Gastrocnemius medialis (tissue), 4 donors: ENCODE measurements around the gene C19orf85. TPM values are rescaled to one million over a fixed set of nuclear protein-coding genes. Genes with fewer than 3 reads are reported as not detected.

ENCODE experiments used
- ATAC-seq, 2 donors: fragments of 150-250 bp; one replicate each; pipeline ENCODE4 v1.9.1; 2016
- DNase-seq, 2 donors: peaks; one replicate each; pipeline ENCODE4 v3.0.0-alpha.2; 2019
- H3K27ac ChIP-seq, 4 donors: fragments of 200-600 bp; sonication (generic); 1 replicate in 1 of 4; 2 replicates in 3 of 4; pipeline ENCODE4 v1.5.1; 2016 to 2018; ENCODE audit warnings: mild to moderate bottlenecking in 2 of 4, moderate library complexity in 1 of 4
- H3K27me3 ChIP-seq, 3 donors: fragments of 200-600 bp; sonication (generic) in 2 of 3; 1 replicate in 1 of 3; 2 replicates in 2 of 3; pipeline versions ENCODE4 v1.5.1 to v1.6.0; 2016 to 2019; ENCODE audit warnings: mild to moderate bottlenecking in 1 of 3, moderate library complexity in 1 of 3
- H3K36me3 ChIP-seq, 2 donors: fragments of 200-600 bp; sonication (generic) in 1 of 2; one replicate each; pipeline ENCODE4 v1.5.1; 2017 to 2018
- H3K4me1 ChIP-seq, 2 donors: fragments of 200-600 bp; sonication (generic) in 1 of 2; one replicate each; pipeline ENCODE4 v1.5.1; 2016 to 2017; ENCODE audit warnings: mild to moderate bottlenecking in 2 of 2
- H3K4me3 ChIP-seq, 4 donors: fragments of 200-600 bp; sonication (generic) in 3 of 4; 1 replicate in 1 of 4; 2 replicates in 3 of 4; pipeline ENCODE4 v1.5.1; 2016 to 2019; ENCODE audit warnings: mild to moderate bottlenecking in 2 of 4
- H3K9me3 ChIP-seq, 3 donors: fragments of 200-600 bp; sonication (generic) in 2 of 3; 1 replicate in 1 of 3; 2 replicates in 2 of 3; pipeline ENCODE4 v1.5.1; 2016 to 2019
- POLR2A ChIP-seq, 2 donors: fragments of 450-650 bp; IDR thresholded peaks; one replicate each; pipeline ENCODE4 v1.6.1; 2017; ENCODE audit warnings: antibody characterized with exemption in 2 of 2, mild to moderate bottlenecking in 2 of 2, moderate library complexity in 2 of 2
- in situ Hi-C, 4 donors: fragments of 200-750 bp; cut with MboI; loops; one replicate each; pipeline versions ENCODE4 v1.15.0 to v1.8.0; 2017; ENCODE audit warnings: low sequenced_read_pairs in 4 of 4
- intact Hi-C: fragments of 100-400 bp; cut with DNase I; formaldehyde crosslinking; loops from one replicate; pipeline ENCODE4 v1.15.1; 2023; ENCODE audit warnings: low total_unique reads
- total RNA-seq, 4 donors: library from RNA; depleted of rRNA; stranded (reverse); fragments of >200 nt; gene quantifications; one replicate each; pipeline versions ENCODE4 v1.1.0 to v1.2.3, GENCODE V29; 2016
- TF ChIP-seq, protein P1 (sequence below), 5 experiments: fragments of 450-650 bp in 3 of 5; fragments of 200-600 bp in 2 of 5; sonication (generic) in 2 of 5; IDR thresholded peaks in 4 of 5; conservative IDR thresholded peaks in 1 of 5; 1 replicate in 4 of 5; 2 replicates in 1 of 5; pipeline ENCODE4 v1.5.1; 2016 to 2019; ENCODE audit warnings: antibody characterized with exemption in 5 of 5, mild to moderate bottlenecking in 3 of 5, moderate library complexity in 3 of 5

The C19orf85 gene
- total RNA-seq, 4 donors from 2014 or later = not detected

DNA sequence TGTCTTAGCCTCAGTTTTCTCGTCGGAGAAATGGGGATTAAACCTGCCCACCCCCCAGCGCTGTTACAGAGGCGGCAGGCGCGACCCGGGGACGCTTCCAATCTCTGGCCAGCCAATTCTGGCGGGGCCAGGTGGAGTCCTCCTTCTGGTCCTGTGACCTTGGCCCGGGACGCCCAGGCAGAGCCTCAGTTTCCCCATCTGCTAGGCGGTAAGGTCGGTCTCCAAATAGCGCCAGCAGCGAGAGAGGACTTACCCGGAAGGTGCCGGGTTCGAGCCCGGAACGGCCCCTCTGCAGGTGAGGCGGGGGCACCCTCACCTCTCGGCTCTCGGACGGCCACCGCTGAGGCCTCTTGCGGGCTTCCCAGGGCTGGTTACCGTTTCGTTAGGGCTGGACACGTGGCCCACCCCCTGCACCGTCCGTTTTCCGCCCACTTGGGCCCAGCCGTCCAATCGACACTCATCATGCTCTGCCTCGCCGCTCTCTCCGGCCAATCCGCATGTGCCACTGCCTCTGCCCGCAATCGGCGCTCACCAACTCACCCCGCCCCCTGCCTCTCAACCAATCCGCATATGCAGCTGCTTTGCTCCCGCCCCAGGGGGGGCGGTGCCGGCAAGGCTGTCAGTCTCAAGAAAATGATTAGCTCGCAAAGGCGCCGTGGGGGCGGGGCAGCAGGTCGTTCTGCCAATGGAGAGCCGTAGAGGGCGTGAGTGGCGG is 3.1 kb downstream of the C19orf85 start, which contains the start of gene ISOC2:
TSS of gene ISOC2 (minus strand) at position 384 of the 715 bp plus-strand sequence. CDS start 5,156 bp downstream, outside the sequence.
- peak within 1 kb of the TSS; percentile 76 to 94 (median 86) for H3K4me3 ChIP-seq
- DNase-seq (peak; percentile 100), ATAC-seq (peak; percentile 96 to 97)
- peak within 1 kb of the TSS; percentile 89 to 97 (median 94) for H3K27ac ChIP-seq
- H3K27me3 ChIP-seq = no peaks in the 10 kb centered on the region
- H3K9me3 ChIP-seq = no peaks in the 10 kb centered on the region
- H3K36me3 ChIP-seq = no peaks in the 10 kb centered on the region
- TF ChIP-seq, protein P1, sequence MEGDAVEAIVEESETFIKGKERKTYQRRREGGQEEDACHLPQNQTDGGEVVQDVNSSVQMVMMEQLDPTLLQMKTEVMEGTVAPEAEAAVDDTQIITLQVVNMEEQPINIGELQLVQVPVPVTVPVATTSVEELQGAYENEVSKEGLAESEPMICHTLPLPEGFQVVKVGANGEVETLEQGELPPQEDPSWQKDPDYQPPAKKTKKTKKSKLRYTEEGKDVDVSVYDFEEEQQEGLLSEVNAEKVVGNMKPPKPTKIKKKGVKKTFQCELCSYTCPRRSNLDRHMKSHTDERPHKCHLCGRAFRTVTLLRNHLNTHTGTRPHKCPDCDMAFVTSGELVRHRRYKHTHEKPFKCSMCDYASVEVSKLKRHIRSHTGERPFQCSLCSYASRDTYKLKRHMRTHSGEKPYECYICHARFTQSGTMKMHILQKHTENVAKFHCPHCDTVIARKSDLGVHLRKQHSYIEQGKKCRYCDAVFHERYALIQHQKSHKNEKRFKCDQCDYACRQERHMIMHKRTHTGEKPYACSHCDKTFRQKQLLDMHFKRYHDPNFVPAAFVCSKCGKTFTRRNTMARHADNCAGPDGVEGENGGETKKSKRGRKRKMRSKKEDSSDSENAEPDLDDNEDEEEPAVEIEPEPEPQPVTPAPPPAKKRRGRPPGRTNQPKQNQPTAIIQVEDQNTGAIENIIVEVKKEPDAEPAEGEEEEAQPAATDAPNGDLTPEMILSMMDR (IDR thresholded peaks at IDR 0.05 in 4 of 5, conservative IDR thresholded peaks at IDR 0.05 in 1 of 5) = no peak
- TF ChIP-seq POLR2A (IDR thresholded peaks at IDR 0.05) = peak; percentile 77 to 82
- in situ Hi-C loops (no loop called here), intact Hi-C loops (loop anchor here (1.0 to 5.0 kb wide), 4 partner anchors 15 to 122 kb away; partner anchors contain the start of genes KMT5C, RPL28, TMEM238 and UBE2S)
- H3K4me1 ChIP-seq = peaks cover 12 to 13% of the 10 kb centered on the region in 2 donors

DNA sequence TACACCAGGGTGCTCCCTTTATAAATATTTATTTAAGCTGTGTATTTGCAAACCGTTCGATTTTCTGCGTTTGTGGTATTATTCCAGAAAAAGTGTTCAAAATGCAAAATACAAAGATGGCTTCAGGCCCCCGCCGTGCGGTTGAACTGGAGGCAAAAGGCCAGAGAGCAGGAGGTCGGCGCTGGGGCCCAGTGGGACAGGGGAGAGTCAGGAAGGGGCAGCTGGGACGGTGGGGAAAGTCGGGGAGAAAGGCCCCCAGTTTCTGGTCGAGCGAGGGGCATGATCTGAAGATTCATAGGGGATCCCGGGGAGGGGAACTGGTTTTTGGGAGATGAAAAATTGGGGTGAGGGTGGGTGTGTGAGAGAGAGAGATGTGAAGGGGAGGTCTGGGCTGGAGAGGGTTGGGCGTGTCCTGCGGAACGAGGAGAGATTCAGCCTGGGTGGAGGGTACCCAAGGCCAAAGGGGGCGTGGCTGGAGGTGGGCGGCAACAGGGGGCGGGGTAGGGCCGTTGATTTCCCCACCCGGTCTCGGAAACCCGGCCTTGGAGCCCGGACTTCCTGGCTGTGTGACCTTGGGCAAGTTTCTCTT is 3.8 kb downstream of the C19orf85 start:
- no peaks in the 10 kb centered on the region for H3K36me3 ChIP-seq
- H3K4me3 ChIP-seq = peak overlapping the region; percentile 72 to 94 (median 86)
- intact Hi-C loops = loop anchor here (1.0 to 5.0 kb wide), 4 partner anchors 16 to 121 kb away; partner anchors contain the start of genes KMT5C, RPL28, TMEM238 and UBE2S
- no peak for TF ChIP-seq POLR2A (IDR thresholded peaks at IDR 0.05)
- TF ChIP-seq, protein P1 (IDR thresholded peaks at IDR 0.05 in 4 of 5, conservative IDR thresholded peaks at IDR 0.05 in 1 of 5) = no peak
- H3K4me1 ChIP-seq = peaks cover 12 to 13% of the 10 kb centered on the region in 2 donors
- H3K27me3 ChIP-seq = no peaks in the 10 kb centered on the region
- peak overlapping the region; percentile 89 to 97 (median 94) for H3K27ac ChIP-seq
- in situ Hi-C loops = no loop called here
- no peaks in the 10 kb centered on the region for H3K9me3 ChIP-seq
- ATAC-seq (peak; percentile 40 to 54), DNase-seq (peak; percentile 71 to 78)

DNA sequence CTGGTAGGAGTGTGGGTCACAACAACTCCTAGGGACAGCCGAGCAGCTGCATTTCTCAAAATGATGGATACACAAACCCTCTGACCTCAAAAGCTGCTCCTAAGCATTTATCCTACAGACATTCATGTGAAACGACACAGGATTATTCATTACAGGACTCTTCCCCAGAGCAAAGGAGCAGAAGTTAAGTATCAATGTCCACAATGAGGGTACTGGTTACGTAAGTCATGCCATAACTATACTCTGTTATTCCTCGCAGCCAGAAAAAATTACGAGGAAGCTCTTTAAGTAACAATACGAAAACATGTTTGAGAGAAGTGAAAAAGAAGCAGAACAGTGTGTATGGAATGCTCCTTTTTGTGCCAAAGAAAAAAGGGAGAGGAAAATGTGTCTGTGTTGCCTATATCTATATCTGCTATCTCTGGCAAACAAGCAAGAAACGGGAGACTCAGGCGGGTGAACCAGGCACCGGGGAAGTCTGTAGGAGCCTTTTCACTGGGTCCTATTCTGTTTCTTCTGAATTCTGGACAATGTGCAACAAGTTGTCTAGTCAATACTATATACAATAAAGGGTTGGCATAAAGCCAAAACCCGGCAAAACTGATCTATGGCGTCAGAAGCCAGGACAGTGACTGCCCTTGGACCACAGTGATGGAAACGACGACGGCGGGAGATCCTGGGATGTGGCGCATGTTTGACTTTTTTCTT is 4.4 kb downstream of the C19orf85 start:
- TF ChIP-seq, protein P1 (IDR thresholded peaks at IDR 0.05 in 4 of 5, conservative IDR thresholded peaks at IDR 0.05 in 1 of 5) = no peak
- no peak for TF ChIP-seq POLR2A (IDR thresholded peaks at IDR 0.05)
- intact Hi-C loops = loop anchor here (2.0 to 5.0 kb wide), 2 partner anchors 53 to 75 kb away; partner anchors contain the start of genes RPL28, TMEM238 and UBE2S
- in situ Hi-C loops = no loop called here
- Histone ChIP-seq H3K27ac (peak overlapping the region; percentile 89 to 97 (median 94)), H3K4me1 (peaks cover 12 to 13% of the 10 kb centered on the region in 2 donors), H3K36me3 (no peaks in the 10 kb centered on the region), H3K4me3 (peak overlapping the region; percentile 72 to 94 (median 86)), H3K9me3 (no peaks in the 10 kb centered on the region), H3K27me3 (no peaks in the 10 kb centered on the region)
- ATAC-seq = no peak
- DNase-seq = no peak

DNA sequence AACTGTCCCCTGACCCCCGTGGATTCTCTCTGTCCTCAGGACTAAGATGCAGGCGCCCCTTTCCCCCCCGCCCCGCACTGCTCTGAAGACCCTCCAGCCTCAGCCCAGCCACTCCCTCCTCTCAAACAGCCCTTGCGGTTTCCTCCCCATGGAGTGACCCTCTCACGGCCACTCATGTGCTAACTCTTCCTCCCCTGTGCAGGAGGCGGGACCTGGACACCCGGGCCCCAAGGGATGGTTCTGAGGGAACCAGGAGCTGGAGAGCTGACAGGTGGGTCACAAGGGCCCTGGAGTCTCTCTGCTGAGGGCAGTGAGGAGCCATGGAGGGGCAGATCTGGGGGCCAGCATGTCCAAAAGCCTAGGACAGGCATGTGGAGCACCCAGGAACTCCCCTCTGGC is 5.0 kb downstream of the C19orf85 start:
- H3K27me3 ChIP-seq = no peaks in the 10 kb centered on the region
- ATAC-seq (no peak), DNase-seq (no peak)
- peaks cover 12 to 13% of the 10 kb centered on the region in 2 donors for H3K4me1 ChIP-seq
- H3K9me3 ChIP-seq = no peaks in the 10 kb centered on the region
- no peaks in the 10 kb centered on the region for H3K36me3 ChIP-seq
- TF ChIP-seq POLR2A (IDR thresholded peaks at IDR 0.05) = no peak
- TF ChIP-seq, protein P1 (IDR thresholded peaks at IDR 0.05 in 4 of 5, conservative IDR thresholded peaks at IDR 0.05 in 1 of 5) = no peak
- no peak overlapping the region for H3K4me3 ChIP-seq
- intact Hi-C loops = no loop called here
- in situ Hi-C loops = no loop called here
- peak overlapping the region in 2 of 4 donors; percentile 89 to 97 for H3K27ac ChIP-seq
